Activated T-helper 9 cell treated with anti-CD3 and anti-CD28 coated beads, Interleukin-2, amount 50 U/mL, for 16 hours (primary cell): Measurements from ENCODE around the gene FER.
"Not testable (repeated sequence)": the region's sequence is repeated elsewhere in the genome, so short reads cannot be mapped to it uniquely, and the experiment has no call there.

Experiments used
- DNase-seq: peaks from one replicate; pipeline ENCODE4 v3.0.0-alpha.2; 2020; ENCODE audit warnings: low read depth

Gene FER

GRCh38 chr5:108747111-108747773 is 455 bp upstream of the FER start:
- DNase-seq, result no peak

- peak; percentile 95 for DNase-seq
These were observed 867 bp downstream of the FER start for GRCh38 chr5:108748401-108749127.

- no peak for DNase-seq
These were observed 1.6 kb downstream of the FER start for GRCh38 chr5:108749128-108749861.

- DNase-seq, result no peak
These were observed 5.6 kb downstream of the FER start for GRCh38 chr5:108753331-108753730.

GRCh38 chr5:108753877-108754276 is 6.2 kb downstream of the FER start:
- DNase-seq, result no peak

GRCh38 chr5:108760512-108760911 is 12.8 kb downstream of the FER start:
- DNase-seq, result no peak

GRCh38 chr5:108762660-108763059 is 15.0 kb downstream of the FER start:
- no peak for DNase-seq

GRCh38 chr5:108763222-108763916 is 15.7 kb downstream of the FER start:
- DNase-seq, result no peak

- DNase-seq, result no peak
These were observed 17.9 kb downstream of the FER start for GRCh38 chr5:108765647-108766046.

GRCh38 chr5:108766916-108767315 is 19.2 kb downstream of the FER start:
- not testable (repeated sequence) for DNase-seq

- no peak for DNase-seq
These were observed 21.7 kb downstream of the FER start for GRCh38 chr5:108769352-108769751.

- no peak for DNase-seq
These were observed 24.9 kb downstream of the FER start for GRCh38 chr5:108772626-108773025.

- DNase-seq, result no peak
These were observed 25.6 kb downstream of the FER start for GRCh38 chr5:108773330-108773729.

GRCh38 chr5:108774079-108774478 is 26.4 kb downstream of the FER start:
- DNase-seq, result not testable (repeated sequence)

GRCh38 chr5:108777582-108777981 is 29.9 kb downstream of the FER start:
- not testable (repeated sequence) for DNase-seq

GRCh38 chr5:108784577-108784976 is 36.9 kb downstream of the FER start:
- DNase-seq, result not testable (repeated sequence)

GRCh38 chr5:108786806-108787483 is 39.2 kb downstream of the FER start:
- DNase-seq, result no peak

GRCh38 chr5:108788142-108788541 is 40.4 kb downstream of the FER start:
- DNase-seq, result no peak

GRCh38 chr5:108793207-108793606 is 45.5 kb downstream of the FER start:
- DNase-seq, result no peak

- not testable (repeated sequence) for DNase-seq
These were observed 46.7 kb downstream of the FER start for GRCh38 chr5:108794349-108794748.

GRCh38 chr5:108797396-108797795 is 49.7 kb downstream of the FER start:
- no peak for DNase-seq

GRCh38 chr5:108797986-108798385 is 50.3 kb downstream of the FER start:
- no peak for DNase-seq
